T-cell (primary cell): Measurements from ENCODE around the gene TESPA1. TPM values are rescaled to one million over a fixed set of nuclear protein-coding genes. Genes with fewer than 3 reads are reported as not detected.
"Not testable (repeated sequence)": the region's sequence is repeated elsewhere in the genome, so short reads cannot be mapped to it uniquely, and the experiment has no call there.

Experiments used
- ATAC-seq, 4 experiments: fragments of 200-7000 bp in 3 of 4; fragments of 150-1000 bp in 1 of 4; cut with Tn5 transposase; replicated peaks in 1 of 4; 1 replicate in 3 of 4; 2 replicates in 1 of 4; pipeline ENCODE4 v1.10.0; 2021; ENCODE audit warnings: moderate library complexity in 3 of 4, mild to moderate bottlenecking in 2 of 4, moderate number of reproducible peaks in 1 of 4
- CTCF ChIA-PET, 2 donors: fragments of 300-600 bp; sonication (Branson Sonifier 250); formaldehyde crosslinking; loops; one replicate each; lab custom pipeline; 2022; ENCODE audit warnings: antibody characterized with exemption in 2 of 2; lab: Charles Lee
- POLR2A ChIA-PET, 2 donors: fragments of 300-600 bp; sonication (Branson Sonifier 250); formaldehyde crosslinking; loops; one replicate each; lab custom pipeline; 2022; ENCODE audit warnings: antibody characterized with exemption in 2 of 2; lab: Charles Lee
- DNase-seq, 35 experiments: peaks; one replicate each; pipeline versions ENCODE4 v3.0.0 to v3.0.0-alpha.2; 2013 to 2023
- H3K27ac ChIP-seq: one replicate; pipeline ENCODE4 v1.5.1; 2013; ENCODE audit warnings: low read length
- H3K27me3 ChIP-seq, 2 experiments: replicated peaks in 1 of 2; 1 replicate in 1 of 2; 2 replicates in 1 of 2; pipeline versions ENCODE4 v1.6.1 to v1.7.0; 2013; ENCODE audit warnings: low read length in 1 of 2, mixed read lengths in 1 of 2; ENCODE audit not compliant: control insufficient read depth in 2 of 2, insufficient read depth in 2 of 2; ENCODE audit errors: extremely low read depth in 1 of 2
- H3K36me3 ChIP-seq, 2 donors: 1 replicate in 1 of 2; 2 replicates in 1 of 2; pipeline versions ENCODE4 v1.6.1 to v1.7.0; 2013; ENCODE audit warnings: low read length in 1 of 2; ENCODE audit not compliant: control insufficient read depth in 2 of 2, insufficient read depth in 1 of 2; ENCODE audit errors: extremely low read depth in 1 of 2
- H3K4me1 ChIP-seq, 2 experiments: 1 replicate in 1 of 2; 2 replicates in 1 of 2; pipeline versions ENCODE4 v1.6.1 to v1.7.0; 2013; ENCODE audit warnings: low read length in 2 of 2, mixed read lengths in 1 of 2; ENCODE audit not compliant: insufficient read depth in 2 of 2, control insufficient read depth in 1 of 2; ENCODE audit errors: extremely low read depth in 1 of 2
- H3K4me3 ChIP-seq, 2 donors: 1 replicate in 1 of 2; 2 replicates in 1 of 2; pipeline versions ENCODE4 v1.5.1 to v1.7.0; 2013; ENCODE audit warnings: mild to moderate bottlenecking in 2 of 2, low read length in 1 of 2, moderate library complexity in 1 of 2; ENCODE audit not compliant: control insufficient read depth in 1 of 2; ENCODE audit errors: extremely low read depth in 1 of 2
- H3K9me3 ChIP-seq: 2 replicates; pipeline ENCODE4 v1.7.0; 2013
- H3K27ac Mint-ChIP-seq, 2 donors: one replicate each; pipeline ENCODE4 v1.8.0; 2020 to 2021; ENCODE audit warnings: mild to moderate bottlenecking in 2 of 2, mixed read lengths in 2 of 2
- H3K27me3 Mint-ChIP-seq, 2 donors: one replicate each; pipeline ENCODE4 v1.8.0; 2021 to 2022; ENCODE audit warnings: mixed read lengths in 2 of 2
- H3K36me3 Mint-ChIP-seq: one replicate; pipeline ENCODE4 v1.8.0; 2021; ENCODE audit warnings: mixed read lengths
- H3K4me1 Mint-ChIP-seq, 3 donors: one replicate each; pipeline ENCODE4 v1.8.0; 2020 to 2022; ENCODE audit warnings: mixed read lengths in 3 of 3, mild to moderate bottlenecking in 1 of 3
- H3K4me3 Mint-ChIP-seq, 3 donors: one replicate each; pipeline ENCODE4 v1.8.0; 2020 to 2022; ENCODE audit warnings: mild to moderate bottlenecking in 3 of 3, mixed read lengths in 3 of 3, moderate library complexity in 3 of 3
- H3K9me3 Mint-ChIP-seq, 3 donors: one replicate each; pipeline ENCODE4 v1.8.0; 2020 to 2022; ENCODE audit warnings: mixed read lengths in 3 of 3
- WGBS: methylation state at CpG from one replicate; pipeline ENCODE4 v1.1.5; 2013; ENCODE audit warnings: missing lambda C conversion rate; ENCODE audit not compliant: insufficient coverage; 5-methylcytosine and 5-hydroxymethylcytosine counted together
- total RNA-seq, 35 experiments: library from RNA in 6 of 35; stranded (reverse) in 6 of 35; fragments of 120-200 nt in 1 of 35; gene quantifications; one replicate each; pipeline versions ENCODE4 v1.2.1 to v1.2.4 and lab custom pipeline; 2013 to 2026

Gene TESPA1
- total RNA-seq, 5 donors from 2014 or later (not counting 1 experiment from before 2014, with no cell fraction given) = 141 to 215 (median 170) TPM

DNA sequence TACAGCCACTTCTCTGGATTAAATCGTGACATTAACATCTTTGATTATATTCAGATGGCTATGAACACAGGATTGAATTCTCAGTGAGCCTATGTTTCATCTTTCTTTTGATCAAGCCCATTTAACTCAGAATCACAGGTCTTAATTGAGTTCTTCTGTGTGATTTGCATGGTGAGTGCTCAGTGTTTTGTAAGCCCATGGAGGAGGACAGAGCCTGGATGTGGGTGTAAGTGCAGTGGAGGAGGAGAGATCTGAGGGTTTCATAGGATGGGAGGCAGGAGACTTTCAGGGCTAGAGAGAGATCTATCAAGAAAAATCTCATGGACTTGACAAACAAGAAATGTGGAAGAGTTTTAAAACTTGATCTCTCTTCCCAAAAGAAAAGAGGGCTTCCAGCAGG lies 5.3 kb upstream of the TESPA1 start:
- ChIA-PET CTCF (interaction anchor here in 1 of 2 donors (0.6 to 1.0 kb wide), 2 partner anchors 29 to 82 kb away, joined by 3 to 4 read pairs; no protein-coding TSS in a partner anchor), POLR2A (no interaction called here)
- Mint-ChIP-seq H3K4me1 (peaks cover 74 to 79% (median 76%) of the 10 kb centered on the region in 3 donors), H3K27me3 (no peaks in the 10 kb centered on the region), H3K27ac (peak overlapping the region; percentile 99), H3K9me3 (no peaks in the 10 kb centered on the region), H3K4me3 (peak overlapping the region; percentile 42 to 85 (median 76)), H3K36me3 (no peaks in the 10 kb centered on the region)
- H3K36me3 ChIP-seq = no peaks in the 10 kb centered on the region
- no CpG with 5 or more reads among the region's 1 CpG for WGBS
- no peak for ATAC-seq
- no peaks in the 10 kb centered on the region for H3K27me3 ChIP-seq
- no peak for DNase-seq
- H3K27ac ChIP-seq = no peak overlapping the region
- H3K4me1 ChIP-seq = peaks cover 39 to 59% of the 10 kb centered on the region in 2 experiments
- no peaks in the 10 kb centered on the region for H3K9me3 ChIP-seq
- H3K4me3 ChIP-seq = no peak overlapping the region

DNA sequence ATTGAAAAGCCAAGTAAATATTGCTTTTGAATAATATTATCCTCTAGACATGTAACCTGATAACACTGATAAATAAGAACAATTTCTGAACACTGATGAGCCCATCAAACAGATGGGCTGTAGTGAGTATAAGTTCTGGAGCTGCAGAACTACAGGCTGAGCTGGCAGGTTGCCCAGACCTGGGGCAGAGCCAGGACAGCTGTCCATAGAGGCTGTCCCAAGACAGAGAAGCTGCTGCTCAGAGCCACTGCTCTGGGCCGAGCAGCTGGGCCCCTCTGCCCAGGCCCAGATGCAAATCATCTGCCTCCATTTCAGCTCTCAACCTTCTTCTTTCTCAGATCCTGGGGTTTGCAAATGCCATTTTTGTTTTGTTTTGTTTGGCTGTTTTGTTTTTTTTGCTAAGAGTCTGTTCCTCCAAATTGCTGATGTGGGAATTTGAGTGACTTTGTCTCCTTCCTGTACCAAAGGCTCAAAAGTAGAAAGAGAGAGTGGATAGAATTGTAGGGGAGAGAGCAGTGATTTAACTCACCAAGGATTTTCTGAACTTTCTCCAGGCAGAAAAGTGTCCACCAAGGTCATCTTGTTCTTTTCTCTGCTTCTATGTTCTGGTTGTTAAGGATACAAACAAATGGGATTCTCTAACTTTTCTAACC lies 4.0 kb upstream of the TESPA1 start:
- CTCF ChIA-PET = interaction anchor here in 1 of 2 donors (0.8 to 1.7 kb wide), 3 partner anchors 30 to 240 kb away, joined by 4 read pairs; no protein-coding TSS in a partner anchor
- Mint-ChIP-seq H3K4me1 (peaks cover 78 to 88% (median 83%) of the 10 kb centered on the region in 3 donors), H3K4me3 (peak overlapping the region in 2 of 3 donors; percentile 23 to 29), H3K36me3 (peaks cover 6% of the 10 kb centered on the region), H3K9me3 (no peaks in the 10 kb centered on the region), H3K27ac (peak overlapping the region; percentile 93), H3K27me3 (no peaks in the 10 kb centered on the region)
- Histone ChIP-seq H3K9me3 (no peaks in the 10 kb centered on the region), H3K36me3 (no peaks in the 10 kb centered on the region), H3K4me3 (no peak overlapping the region), H3K4me1 (peaks cover 42 to 63% of the 10 kb centered on the region in 2 experiments), H3K27me3 (no peaks in the 10 kb centered on the region), H3K27ac (peak overlapping the region; percentile 11)
- POLR2A ChIA-PET = interaction anchor here in 1 of 2 donors (0.6 kb wide), 2 partner anchors 10 to 618 kb away, joined by 3 read pairs; no protein-coding TSS in a partner anchor
- ATAC-seq = no peak
- DNase-seq = no peak
- no CpG with 5 or more reads among the region's 1 CpG for WGBS

DNA sequence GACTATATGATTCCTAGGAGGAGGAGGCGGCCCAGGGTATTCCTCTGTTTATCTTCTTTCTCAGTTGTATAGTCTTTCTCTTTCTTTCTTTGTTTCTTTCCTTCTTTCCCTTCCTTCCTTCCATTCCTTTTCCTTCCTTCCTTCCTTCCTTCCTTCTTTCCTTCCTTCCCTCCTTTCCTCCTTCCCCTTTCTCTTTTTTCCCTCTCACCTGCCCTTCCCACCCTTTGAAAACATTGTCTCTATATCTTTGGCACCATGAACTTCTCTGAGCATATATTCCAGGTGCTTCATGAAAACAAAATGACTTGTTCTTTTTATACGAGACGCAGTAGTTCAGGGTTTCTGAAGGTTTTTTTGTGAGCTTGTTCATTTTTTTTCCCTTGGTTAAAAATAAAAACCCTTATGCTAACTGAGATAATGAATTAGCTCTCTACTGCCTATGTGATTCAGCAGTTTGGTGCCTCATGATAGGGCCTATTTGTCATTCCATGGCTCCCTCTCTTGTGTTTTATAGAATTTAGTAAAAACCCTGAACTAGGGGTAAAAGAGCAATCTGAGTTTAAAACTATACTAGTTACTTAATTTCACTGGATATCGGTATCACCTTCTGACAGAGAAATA lies 3.2 kb upstream of the TESPA1 start:
- Histone ChIP-seq H3K4me3 (no peak overlapping the region), H3K27me3 (no peaks in the 10 kb centered on the region), H3K9me3 (no peaks in the 10 kb centered on the region), H3K27ac (peak overlapping the region; percentile 10), H3K4me1 (peaks cover 43 to 62% of the 10 kb centered on the region in 2 experiments), H3K36me3 (no peaks in the 10 kb centered on the region)
- H3K9me3 Mint-ChIP-seq = no peaks in the 10 kb centered on the region
- no CpG with 5 or more reads among the region's 4 CpGs for WGBS
- peaks cover 14% of the 10 kb centered on the region for H3K36me3 Mint-ChIP-seq
- H3K27me3 Mint-ChIP-seq = no peaks in the 10 kb centered on the region
- ChIA-PET CTCF (interaction anchor here in 1 of 2 donors (0.8 to 1.7 kb wide), 3 partner anchors 29 to 239 kb away, joined by 4 read pairs; no protein-coding TSS in a partner anchor), POLR2A (interaction anchor here in 1 of 2 donors (0.6 kb wide), 1 partner anchor 9 kb away, joined by 3 read pairs; no protein-coding TSS in a partner anchor)
- peak overlapping the region; percentile 89 to 93 for H3K27ac Mint-ChIP-seq
- no peak for DNase-seq
- H3K4me3 Mint-ChIP-seq = no peak overlapping the region
- no peak for ATAC-seq
- H3K4me1 Mint-ChIP-seq = peaks cover 76 to 90% (median 86%) of the 10 kb centered on the region in 3 donors

DNA sequence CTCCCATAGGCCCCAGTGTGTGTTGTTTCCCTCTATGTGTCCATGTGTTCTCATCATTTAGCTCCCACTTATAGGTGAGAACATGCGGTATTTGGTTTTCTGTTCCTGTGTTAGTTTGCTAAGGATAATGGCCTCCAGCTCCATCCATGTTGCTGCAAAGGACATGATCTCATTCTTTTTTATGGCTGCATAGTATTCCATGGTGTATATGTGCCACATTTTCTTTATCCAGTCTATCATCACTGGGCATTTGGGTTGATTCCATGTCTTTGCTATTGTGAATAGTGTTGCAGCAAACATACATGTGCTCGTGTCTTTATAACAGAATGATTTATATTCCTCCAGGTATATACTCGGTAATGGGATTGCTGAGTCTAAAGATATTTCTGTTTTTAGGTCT lies 2.2 kb upstream of the TESPA1 start:
- H3K36me3 ChIP-seq, H3K27me3 ChIP-seq, ATAC-seq, H3K27me3 Mint-ChIP-seq, POLR2A ChIA-PET, H3K9me3 Mint-ChIP-seq, DNase-seq, H3K9me3 ChIP-seq, H3K4me3 ChIP-seq: not testable (repeated sequence)
- peaks cover 78 to 95% (median 89%) of the 10 kb centered on the region in 3 donors for H3K4me1 Mint-ChIP-seq
- peak overlapping the region in 2 of 3 donors; percentile 5 to 28 for H3K4me3 Mint-ChIP-seq
- CTCF ChIA-PET = interaction anchor here (0.9 to 3.3 kb wide), 4 partner anchors 18 to 85 kb away, joined by 3 to 21 read pairs (median 5); no protein-coding TSS in a partner anchor
- no CpG with 5 or more reads among the region's 3 CpGs for WGBS
- H3K4me1 ChIP-seq = peaks cover 40 to 67% of the 10 kb centered on the region in 2 experiments
- H3K36me3 Mint-ChIP-seq = peaks cover 24% of the 10 kb centered on the region
- H3K27ac Mint-ChIP-seq = peak overlapping the region; percentile 92 to 98
- H3K27ac ChIP-seq = peak overlapping the region; percentile 94

DNA sequence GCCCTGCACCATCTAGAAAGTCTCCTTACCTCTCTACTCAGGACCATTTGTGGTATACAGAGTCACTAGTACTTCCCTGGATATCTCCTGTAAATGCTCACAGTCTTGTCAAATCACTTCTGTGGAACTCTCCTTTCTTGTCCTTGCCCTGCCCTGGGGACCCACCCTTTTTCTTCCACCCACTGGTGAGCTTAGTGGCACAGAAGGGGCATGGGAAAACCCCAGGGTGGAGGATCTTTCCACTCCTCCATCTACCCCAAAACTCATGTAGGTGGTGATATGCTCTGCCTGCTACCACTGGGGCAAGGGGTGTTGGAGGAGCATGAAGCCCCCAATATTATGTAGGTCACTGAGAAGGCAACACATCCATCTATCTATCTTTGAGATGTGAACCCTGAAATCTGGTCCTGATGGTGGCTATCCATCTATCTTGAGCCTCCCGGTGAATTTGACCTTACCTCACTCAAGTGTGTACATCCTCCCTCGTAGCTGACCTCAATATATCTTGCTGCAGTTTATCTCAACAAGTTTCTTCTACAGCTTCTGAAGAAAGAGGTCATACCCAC lies 943 bp downstream of the TESPA1 start:
- ATAC-seq = no peak
- Mint-ChIP-seq H3K4me3 (peak overlapping the region; percentile 90 to 92 (median 91)), H3K27ac (peak overlapping the region; percentile 92 to 98), H3K4me1 (peaks cover 75 to 92% (median 90%) of the 10 kb centered on the region in 3 donors), H3K36me3 (peaks cover 49% of the 10 kb centered on the region), H3K9me3 (no peaks in the 10 kb centered on the region), H3K27me3 (no peaks in the 10 kb centered on the region)
- peaks cover 40 to 62% of the 10 kb centered on the region in 2 experiments for H3K4me1 ChIP-seq
- ChIA-PET CTCF (interaction anchor here (0.7 to 3.8 kb wide), 4 partner anchors 9 to 89 kb away, joined by 3 to 35 read pairs (median 12); no protein-coding TSS in a partner anchor), POLR2A (no interaction called here)
- no peaks in the 10 kb centered on the region for H3K27me3 ChIP-seq
- peak in 5 of 35 experiments; percentile 20 to 47 (median 37) for DNase-seq
- H3K4me3 ChIP-seq = peak overlapping the region; percentile 69 to 80
- peaks cover 0 to 10% of the 10 kb centered on the region in 2 donors for H3K36me3 ChIP-seq
- H3K27ac ChIP-seq = peak overlapping the region; percentile 94
- H3K9me3 ChIP-seq = no peaks in the 10 kb centered on the region
- WGBS = 0% methylated on average over 1 of the region's 2 CpGs

DNA sequence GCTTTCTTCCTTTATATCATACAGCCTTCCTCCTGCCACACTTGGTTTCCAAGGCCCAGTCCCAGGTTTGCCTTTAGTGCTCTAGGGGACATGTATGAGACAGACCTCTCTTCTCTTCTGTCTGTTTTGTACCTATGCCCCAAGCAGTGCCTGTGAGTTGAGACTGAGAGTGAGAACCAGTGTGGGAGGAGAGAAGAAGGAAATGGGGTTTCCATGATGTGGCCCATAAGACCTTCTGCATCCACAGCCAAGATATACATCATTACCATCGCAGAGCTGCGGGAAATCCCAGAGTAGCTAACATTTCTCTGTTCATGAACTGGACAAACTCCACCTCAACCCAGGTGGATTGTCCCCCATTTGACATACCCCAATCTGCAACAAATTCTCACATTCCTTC lies 2.8 kb downstream of the TESPA1 start:
- H3K27me3 Mint-ChIP-seq = no peaks in the 10 kb centered on the region
- H3K4me3 Mint-ChIP-seq = peak overlapping the region; percentile 90 to 92 (median 91)
- H3K4me1 Mint-ChIP-seq = peaks cover 79 to 95% (median 93%) of the 10 kb centered on the region in 3 donors
- H3K36me3 Mint-ChIP-seq = peaks cover 63% of the 10 kb centered on the region
- Histone ChIP-seq H3K4me1 (peaks cover 42 to 68% of the 10 kb centered on the region in 2 experiments), H3K36me3 (peaks cover 0 to 12% of the 10 kb centered on the region in 2 donors), H3K27me3 (no peaks in the 10 kb centered on the region), H3K9me3 (no peaks in the 10 kb centered on the region), H3K27ac (peak overlapping the region; percentile 94), H3K4me3 (peak overlapping the region; percentile 69 to 80)
- ChIA-PET CTCF (interaction anchor here (0.5 to 3.8 kb wide), 6 partner anchors 11 to 90 kb away, joined by 3 to 35 read pairs (median 4); no protein-coding TSS in a partner anchor), POLR2A (interaction anchor here in 1 of 2 donors (1.2 kb wide), 1 partner anchor 12 kb away, joined by 3 read pairs; no protein-coding TSS in a partner anchor)
- no CpG with 5 or more reads among the region's 2 CpGs for WGBS
- peak in 2 of 35 experiments; percentile 12 to 56 for DNase-seq
- ATAC-seq = no peak
- no peaks in the 10 kb centered on the region for H3K9me3 Mint-ChIP-seq
- peak overlapping the region; percentile 92 to 98 for H3K27ac Mint-ChIP-seq
